Neural cell (in vitro differentiated cells): ENCODE results near the gene CCDC27. TPM values are rescaled to one million over a fixed set of nuclear protein-coding genes. Genes with fewer than 3 reads are reported as not detected.

ENCODE experiments used
- H2AFZ ChIP-seq: fragments of 200-600, 300-800 bp; sonication (generic), shearing (Covaris generic); 2 replicates; pipeline ENCODE4 v1.6.0; 2014; ENCODE audit warnings: low read depth, mild to moderate bottlenecking, antibody characterized with exemption, low read length, moderate library complexity
- H3F3A ChIP-seq: fragments of 200-600 bp; shearing (Covaris generic); 2 replicates; pipeline ENCODE4 v1.6.1; 2016; ENCODE audit warnings: mild to moderate bottlenecking, moderate library complexity, mixed read lengths, antibody characterized with exemption, low read length; ENCODE audit not compliant: insufficient read depth, poor library complexity, severe bottlenecking
- H3K27ac ChIP-seq: fragments of 200-600, 300-800 bp; sonication (generic), shearing (Covaris generic); 2 replicates; pipeline ENCODE4 v1.5.1; 2014; ENCODE audit warnings: mild to moderate bottlenecking, low read length, moderate library complexity
- H3K27me3 ChIP-seq: fragments of 300-800, 200-600 bp; sonication (generic), shearing (Covaris generic); 2 replicates; pipeline ENCODE4 v1.6.0; 2014; ENCODE audit warnings: mild to moderate bottlenecking, low read depth, low read length, moderate library complexity; ENCODE audit not compliant: insufficient read depth
- H3K36me3 ChIP-seq: fragments of 300-800, 200-600 bp; sonication (generic), shearing (Covaris generic); 2 replicates; pipeline ENCODE4 v1.5.1; 2014; ENCODE audit warnings: mild to moderate bottlenecking, antibody characterized with exemption, low read length, moderate library complexity; ENCODE audit not compliant: insufficient read depth
- H3K4me2 ChIP-seq: fragments of 300-800, 200-600 bp; sonication (generic), shearing (Covaris generic); 2 replicates; pipeline ENCODE4 v1.6.0; 2014; ENCODE audit warnings: mild to moderate bottlenecking, low read length
- H3K4me3 ChIP-seq: fragments of 300-800, 200-600 bp; sonication (generic), shearing (Covaris generic); 2 replicates; pipeline ENCODE4 v1.5.1; 2014; ENCODE audit warnings: mild to moderate bottlenecking, low read length, moderate library complexity
- H3K79me2 ChIP-seq: fragments of 200-600 bp; shearing (Covaris generic); replicated peaks from 2 replicates; pipeline ENCODE4 v1.6.0; 2014; ENCODE audit warnings: mild to moderate bottlenecking, low read length, moderate library complexity; ENCODE audit not compliant: insufficient read depth
- H3K9ac ChIP-seq: fragments of 300-800, 200-600 bp; sonication (generic), shearing (Covaris generic); 2 replicates; pipeline ENCODE4 v1.6.1; 2016; ENCODE audit warnings: mild to moderate bottlenecking, low read length, mixed read lengths
- H3K9me2 ChIP-seq: fragments of 200-600 bp; shearing (Covaris generic); 2 replicates; pipeline ENCODE4 v1.6.1; 2016; ENCODE audit warnings: mild to moderate bottlenecking, low read length, mixed read lengths; ENCODE audit not compliant: insufficient read depth
- H3K9me3 ChIP-seq: fragments of 200-600, 300-800 bp; sonication (generic), shearing (Covaris generic); 2 replicates; pipeline ENCODE4 v1.6.1; 2016; ENCODE audit warnings: mild to moderate bottlenecking, mixed run types, low read length, moderate library complexity, mixed read lengths
- H4K20me1 ChIP-seq: fragments of 200-600 bp; shearing (Covaris generic); 2 replicates; pipeline ENCODE4 v1.6.1; 2016; ENCODE audit warnings: mild to moderate bottlenecking, mixed run types; ENCODE audit not compliant: insufficient read depth
- CTCF ChIP-seq: fragments of 450-650 bp; IDR thresholded peaks from 2 replicates; pipeline ENCODE4 v1.5.1; 2014; ENCODE audit warnings: antibody characterized with exemption, mild to moderate bottlenecking, moderate library complexity; ENCODE audit not compliant: poor library complexity, severe bottlenecking
- EP300 ChIP-seq: fragments of 450-650 bp; conservative IDR thresholded peaks from 2 replicates; pipeline ENCODE4 v1.6.1; 2014; ENCODE audit warnings: antibody characterized with exemption, mild to moderate bottlenecking, moderate library complexity; ENCODE audit not compliant: poor library complexity, severe bottlenecking
- EZH2 ChIP-seq: fragments of 200-600, 300-800 bp; shearing (Covaris generic), sonication (generic); IDR thresholded peaks from 2 replicates; pipeline ENCODE4 v1.6.1; 2014; ENCODE audit warnings: antibody characterized with exemption, low read length, borderline replicate concordance, mild to moderate bottlenecking; ENCODE audit not compliant: insufficient read depth, poor library complexity, severe bottlenecking
- MXI1 ChIP-seq: fragments of 450-650 bp; conservative IDR thresholded peaks from 2 replicates; pipeline ENCODE4 v1.6.1; 2014; ENCODE audit warnings: antibody characterized with exemption, mild to moderate bottlenecking; ENCODE audit not compliant: poor library complexity, severe bottlenecking
- POLR2AphosphoS5 ChIP-seq: IDR thresholded peaks from 2 replicates; pipeline ENCODE4 v1.6.1; 2012
- RAD21 ChIP-seq: fragments of 450-650 bp; conservative IDR thresholded peaks from 2 replicates; pipeline ENCODE4 v1.6.1; 2014; ENCODE audit warnings: antibody characterized with exemption, mild to moderate bottlenecking, moderate library complexity
- REST ChIP-seq: IDR thresholded peaks from 2 replicates; pipeline ENCODE4 v1.6.1; 2012; ENCODE audit warnings: borderline replicate concordance
- SMC3 ChIP-seq: fragments of 450-650 bp; conservative IDR thresholded peaks from 2 replicates; pipeline ENCODE4 v1.6.1; 2014; ENCODE audit warnings: antibody characterized with exemption, mild to moderate bottlenecking, moderate library complexity; ENCODE audit not compliant: poor library complexity
- TAF1 ChIP-seq: IDR thresholded peaks from 2 replicates; pipeline ENCODE4 v1.6.1; 2012; ENCODE audit warnings: low read depth
- polyA plus RNA-seq: library from polyadenylated mRNA; depleted of rRNA; stranded (reverse); fragments of >200 nt; gene quantifications from 2 replicates; pipeline ENCODE4 v1.2.3, GENCODE V29; 2014

Gene CCDC27
- polyA plus RNA-seq, 1 donor from 2014 or later = not detected

GRCh38 chr1:3735027-3735681, 17.1 kb upstream of the CCDC27 start:
- no peak for TF ChIP-seq RAD21
- no peak for TF ChIP-seq CTCF
- TF ChIP-seq SMC3 = no peak
- TF ChIP-seq POLR2AphosphoS5 = no peak
- no peak for TF ChIP-seq REST
- TF ChIP-seq TAF1 = no peak
- TF ChIP-seq MXI1 = no peak
- TF ChIP-seq EP300 = no peak
- no peak for TF ChIP-seq EZH2
- no peaks in the 10 kb centered on the region for H3K36me3 ChIP-seq
- no peak overlapping the region for H3K4me3 ChIP-seq
- H2AFZ ChIP-seq = no peak overlapping the region
- no peak overlapping the region for H3K4me2 ChIP-seq
- H3K27ac ChIP-seq = no peak overlapping the region
- H3K27me3 ChIP-seq = no peaks in the 10 kb centered on the region
- no peaks in the 10 kb centered on the region for H3K79me2 ChIP-seq
- H4K20me1 ChIP-seq = no peaks in the 10 kb centered on the region
- H3K9me2 ChIP-seq = no peaks in the 10 kb centered on the region
- no peaks in the 10 kb centered on the region for H3K9me3 ChIP-seq
- no peaks in the 10 kb centered on the region for H3F3A ChIP-seq
- H3K9ac ChIP-seq = no peak overlapping the region

- no peaks in the 10 kb centered on the region for H3F3A ChIP-seq
- H3K27me3 ChIP-seq = no peaks in the 10 kb centered on the region
- no peak overlapping the region for H3K4me2 ChIP-seq
- no peak for TF ChIP-seq TAF1
- TF ChIP-seq REST = no peak
- no peak for TF ChIP-seq EZH2
- no peak for TF ChIP-seq SMC3
- no peak for TF ChIP-seq RAD21
- TF ChIP-seq CTCF = no peak
- no peak for TF ChIP-seq MXI1
- no peak for TF ChIP-seq EP300
- TF ChIP-seq POLR2AphosphoS5 = no peak
- H2AFZ ChIP-seq = no peak overlapping the region
- no peaks in the 10 kb centered on the region for H4K20me1 ChIP-seq
- no peak overlapping the region for H3K27ac ChIP-seq
- H3K9ac ChIP-seq = no peak overlapping the region
- no peaks in the 10 kb centered on the region for H3K9me3 ChIP-seq
- H3K36me3 ChIP-seq = no peaks in the 10 kb centered on the region
- no peak overlapping the region for H3K4me3 ChIP-seq
- no peaks in the 10 kb centered on the region for H3K79me2 ChIP-seq
- no peaks in the 10 kb centered on the region for H3K9me2 ChIP-seq
Observed at GRCh38 chr1:3735688-3736087, 16.6 kb upstream of the CCDC27 start.
